ENCODE measurements around the gene IGFN1. TPM values are rescaled to one million over a fixed set of nuclear protein-coding genes. Genes with fewer than 3 reads are reported as not detected.

IGFN1 gene
- total and polyA plus RNA-seq, 10 of the 15 experiments (the other 5 are each of a cell fraction or from before 2014, with no cell fraction given): not detected

GRCh38 chr1:201184307-201185122 lies 6.1 kb upstream of the IGFN1 start:
- no peaks in the 10 kb centered on the region for H3K9me3 ChIP-seq (replicated peaks; ENCODE audit: control insufficient read depth, insufficient read depth, low read length)
- TF ChIP-seq NFYB (IDR thresholded peaks at IDR 0.05; ENCODE audit: insufficient read depth, low read depth, low read length): no peak
- TF ChIP-seq IKZF1 (conservative IDR thresholded peaks at IDR 0.05): no peak
- no peak for TF ChIP-seq SP1 (IDR thresholded peaks at IDR 0.05; ENCODE audit: low read depth, low read length)
- TF ChIP-seq, protein P1, sequence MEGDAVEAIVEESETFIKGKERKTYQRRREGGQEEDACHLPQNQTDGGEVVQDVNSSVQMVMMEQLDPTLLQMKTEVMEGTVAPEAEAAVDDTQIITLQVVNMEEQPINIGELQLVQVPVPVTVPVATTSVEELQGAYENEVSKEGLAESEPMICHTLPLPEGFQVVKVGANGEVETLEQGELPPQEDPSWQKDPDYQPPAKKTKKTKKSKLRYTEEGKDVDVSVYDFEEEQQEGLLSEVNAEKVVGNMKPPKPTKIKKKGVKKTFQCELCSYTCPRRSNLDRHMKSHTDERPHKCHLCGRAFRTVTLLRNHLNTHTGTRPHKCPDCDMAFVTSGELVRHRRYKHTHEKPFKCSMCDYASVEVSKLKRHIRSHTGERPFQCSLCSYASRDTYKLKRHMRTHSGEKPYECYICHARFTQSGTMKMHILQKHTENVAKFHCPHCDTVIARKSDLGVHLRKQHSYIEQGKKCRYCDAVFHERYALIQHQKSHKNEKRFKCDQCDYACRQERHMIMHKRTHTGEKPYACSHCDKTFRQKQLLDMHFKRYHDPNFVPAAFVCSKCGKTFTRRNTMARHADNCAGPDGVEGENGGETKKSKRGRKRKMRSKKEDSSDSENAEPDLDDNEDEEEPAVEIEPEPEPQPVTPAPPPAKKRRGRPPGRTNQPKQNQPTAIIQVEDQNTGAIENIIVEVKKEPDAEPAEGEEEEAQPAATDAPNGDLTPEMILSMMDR (IDR thresholded peaks at IDR 0.05 in 2 of 3, conservative IDR thresholded peaks at IDR 0.05 in 1 of 3; ENCODE audit: control insufficient read depth in 2 of 3, extremely low read depth in 1 of 3, insufficient read depth in 1 of 3, low read depth in 3 of 3, low read length in 3 of 3): peak; percentile 6 to 35 (median 23); a peak in 3 of 6 replicates
- in situ Hi-C loops (cut with MboI): no loop called here
- no TSS peak for BruUV-seq (replicated peaks)
- ChIA-PET SMC1A (ENCODE audit: uncharacterized antibody, unreplicated experiment) (interaction anchor here (1.0 to 1.2 kb wide), 3 partner anchors 10 to 34 kb away, joined by 3 to 4 read pairs (median 3); partner anchors contain the start of gene TMEM9), CTCF (interaction anchor here (0.7 to 1.2 kb wide), 2 partner anchors 32 to 35 kb away, joined by 3 to 4 read pairs; no protein-coding TSS in a partner anchor), POLR2A (no interaction called here), RAD21 (ENCODE audit: unreplicated experiment) (interaction anchor here (1.6 kb wide), 1 partner anchor 34 kb away, joined by 4 read pairs; no protein-coding TSS in a partner anchor)
- no peaks in the 10 kb centered on the region for H3K4me1 ChIP-seq (ENCODE audit: control insufficient read depth, insufficient read depth, low read length)
- H3K4me3 ChIP-seq: no peak overlapping the region
- H3K79me2 ChIP-seq (ENCODE audit: control insufficient read depth, insufficient read depth, low read length): no peaks in the 10 kb centered on the region
- no peak overlapping the region for H3K4me2 ChIP-seq (ENCODE audit: control insufficient read depth, insufficient read depth)
- H3K36me3 ChIP-seq (ENCODE audit: control insufficient read depth in 2 of 2, insufficient read depth in 2 of 2, low read length in 1 of 2): no peaks in the 10 kb centered on the region
- WGBS (ENCODE audit: insufficient coverage, insufficient replicate concordance, low lambda C conversion rate, missing lambda C conversion rate): 17% methylated on average over 9 of the region's 9 CpGs
- H3K27ac ChIP-seq (ENCODE audit: control insufficient read depth, insufficient read depth): no peak overlapping the region
- FAIRE-seq (no peak), DNase-seq (ENCODE audit: low read depth, low spot score) (no peak), ATAC-seq (peak; percentile 42; the same call in 2 of the 3 replicates)
- H3K27me3 ChIP-seq (replicated peaks in 1 of 2; ENCODE audit: control insufficient read depth in 2 of 2, insufficient read depth in 2 of 2, low read length in 1 of 2): peaks cover 2 to 7% of the 10 kb centered on the region in 2 experiments
- no peak overlapping the region for H2AFZ ChIP-seq (ENCODE audit: control insufficient read depth, low read depth, low read length)
- H3K9ac ChIP-seq (ENCODE audit: control insufficient read depth, insufficient read depth, low read length): no peak overlapping the region
- no peaks in the 10 kb centered on the region for H4K20me1 ChIP-seq (ENCODE audit: control insufficient read depth, insufficient read depth)
- intact Hi-C loops (cut with micrococcal nuclease; ENCODE audit: unreplicated experiment): no loop called here

All from GM12878 (cell line).